ENCODE data around the gene ZFAND2A.

ZFAND2A gene

DNA sequence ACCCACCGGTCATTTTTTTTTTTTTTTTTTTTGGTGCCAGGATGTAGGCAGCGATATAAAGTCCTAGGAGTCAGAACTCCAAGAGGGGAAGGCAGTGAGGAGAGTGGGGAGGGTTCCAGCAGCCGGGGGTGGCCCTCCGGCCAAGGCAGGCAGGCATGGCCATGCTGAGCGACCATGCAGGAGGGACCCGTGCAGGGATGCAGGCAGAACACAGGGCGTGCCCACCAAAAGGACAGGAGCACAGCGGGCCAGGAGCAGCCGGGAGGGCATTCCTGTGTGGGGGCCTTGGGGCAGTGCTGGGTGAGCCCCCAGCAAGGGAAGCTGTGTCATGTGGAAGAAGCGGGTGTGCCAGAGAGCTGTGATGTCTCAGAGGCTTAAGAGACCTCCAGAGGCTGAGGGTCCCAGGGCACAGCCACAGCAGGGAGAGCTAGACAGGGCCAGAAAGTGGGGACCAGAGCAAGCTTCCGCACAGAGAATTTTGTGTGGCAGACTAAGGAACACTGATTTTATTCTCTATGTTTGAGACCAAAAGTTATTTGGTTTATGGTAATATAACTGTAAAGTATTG, 5.7 kb downstream of the ZFAND2A start:
- H3K27ac ChIP-seq (ENCODE audit: low read depth, low read length, poor library complexity, severe bottlenecking), result no peak overlapping the region
- H3K4me1 ChIP-seq (ENCODE audit: insufficient read depth, low read length, severe bottlenecking), result peaks cover 14% of the 10 kb centered on the region
- no peaks in the 10 kb centered on the region for H3K9me2 ChIP-seq (ENCODE audit: low read depth, low read length)
- H3K4me3 ChIP-seq (ENCODE audit: low read depth, low read length, poor library complexity, severe bottlenecking), result no peak overlapping the region
- H2AFZ ChIP-seq (ENCODE audit: low read length), result no peak overlapping the region
- no peaks in the 10 kb centered on the region for H3F3A ChIP-seq (ENCODE audit: insufficient read depth, low read length)
- H3K4me2 ChIP-seq (ENCODE audit: low read length), result no peak overlapping the region
- H3K9ac ChIP-seq (ENCODE audit: low read length), result no peak overlapping the region
- H4K20me1 ChIP-seq (ENCODE audit: insufficient read depth, low read length), result no peaks in the 10 kb centered on the region
- peaks cover 9% of the 10 kb centered on the region for H3K79me2 ChIP-seq (ENCODE audit: insufficient read depth, low read length)
- no peaks in the 10 kb centered on the region for H3K27me3 ChIP-seq (ENCODE audit: insufficient read depth, low read length)
- no peaks in the 10 kb centered on the region for H3K9me3 ChIP-seq (ENCODE audit: low read length)
- peaks cover 65% of the 10 kb centered on the region for H3K36me3 ChIP-seq (ENCODE audit: insufficient read depth, low read length)
- no peak for TF ChIP-seq EZH2 (IDR thresholded peaks at IDR 0.05; ENCODE audit: borderline replicate concordance, low read length)
- TF ChIP-seq, protein P1, sequence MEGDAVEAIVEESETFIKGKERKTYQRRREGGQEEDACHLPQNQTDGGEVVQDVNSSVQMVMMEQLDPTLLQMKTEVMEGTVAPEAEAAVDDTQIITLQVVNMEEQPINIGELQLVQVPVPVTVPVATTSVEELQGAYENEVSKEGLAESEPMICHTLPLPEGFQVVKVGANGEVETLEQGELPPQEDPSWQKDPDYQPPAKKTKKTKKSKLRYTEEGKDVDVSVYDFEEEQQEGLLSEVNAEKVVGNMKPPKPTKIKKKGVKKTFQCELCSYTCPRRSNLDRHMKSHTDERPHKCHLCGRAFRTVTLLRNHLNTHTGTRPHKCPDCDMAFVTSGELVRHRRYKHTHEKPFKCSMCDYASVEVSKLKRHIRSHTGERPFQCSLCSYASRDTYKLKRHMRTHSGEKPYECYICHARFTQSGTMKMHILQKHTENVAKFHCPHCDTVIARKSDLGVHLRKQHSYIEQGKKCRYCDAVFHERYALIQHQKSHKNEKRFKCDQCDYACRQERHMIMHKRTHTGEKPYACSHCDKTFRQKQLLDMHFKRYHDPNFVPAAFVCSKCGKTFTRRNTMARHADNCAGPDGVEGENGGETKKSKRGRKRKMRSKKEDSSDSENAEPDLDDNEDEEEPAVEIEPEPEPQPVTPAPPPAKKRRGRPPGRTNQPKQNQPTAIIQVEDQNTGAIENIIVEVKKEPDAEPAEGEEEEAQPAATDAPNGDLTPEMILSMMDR (IDR thresholded peaks at IDR 0.05; ENCODE audit: low read length), result no peak

DNA sequence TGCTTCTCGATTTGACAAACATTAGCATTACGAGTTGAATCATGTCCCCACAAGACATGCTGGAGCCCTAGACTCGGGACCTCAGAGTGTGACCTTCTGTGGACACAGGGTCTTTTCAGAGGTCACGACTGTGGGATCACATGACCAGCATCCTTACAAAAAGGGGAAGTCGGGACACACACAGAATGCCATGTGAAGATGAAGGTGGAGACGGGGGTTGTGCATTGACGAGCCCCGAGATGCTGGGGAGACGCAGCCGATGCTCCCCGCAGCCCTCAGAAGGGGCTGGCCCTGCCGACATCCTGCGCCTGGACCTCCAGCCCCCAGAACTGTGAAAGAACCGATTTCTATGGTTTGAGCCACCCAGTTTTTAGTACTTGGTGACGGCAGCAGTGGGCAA, 7.5 kb downstream of the ZFAND2A start:
- Histone ChIP-seq H3K4me2 (ENCODE audit: low read length) (no peak overlapping the region), H3K4me1 (ENCODE audit: insufficient read depth, low read length, severe bottlenecking) (peaks cover 8% of the 10 kb centered on the region), H3K4me3 (ENCODE audit: low read depth, low read length, poor library complexity, severe bottlenecking) (no peak overlapping the region), H3K27me3 (ENCODE audit: insufficient read depth, low read length) (no peaks in the 10 kb centered on the region), H2AFZ (ENCODE audit: low read length) (no peak overlapping the region), H3K9me3 (ENCODE audit: low read length) (no peaks in the 10 kb centered on the region), H3F3A (ENCODE audit: insufficient read depth, low read length) (no peaks in the 10 kb centered on the region), H3K36me3 (ENCODE audit: insufficient read depth, low read length) (peaks cover 58% of the 10 kb centered on the region), H3K27ac (ENCODE audit: low read depth, low read length, poor library complexity, severe bottlenecking) (no peak overlapping the region), H3K79me2 (ENCODE audit: insufficient read depth, low read length) (no peaks in the 10 kb centered on the region), H3K9me2 (ENCODE audit: low read depth, low read length) (no peaks in the 10 kb centered on the region), H3K9ac (ENCODE audit: low read length) (no peak overlapping the region), H4K20me1 (ENCODE audit: insufficient read depth, low read length) (no peaks in the 10 kb centered on the region)
- TF ChIP-seq, protein P1 (IDR thresholded peaks at IDR 0.05; ENCODE audit: low read length), result no peak
- no peak for TF ChIP-seq EZH2 (IDR thresholded peaks at IDR 0.05; ENCODE audit: borderline replicate concordance, low read length)

DNA sequence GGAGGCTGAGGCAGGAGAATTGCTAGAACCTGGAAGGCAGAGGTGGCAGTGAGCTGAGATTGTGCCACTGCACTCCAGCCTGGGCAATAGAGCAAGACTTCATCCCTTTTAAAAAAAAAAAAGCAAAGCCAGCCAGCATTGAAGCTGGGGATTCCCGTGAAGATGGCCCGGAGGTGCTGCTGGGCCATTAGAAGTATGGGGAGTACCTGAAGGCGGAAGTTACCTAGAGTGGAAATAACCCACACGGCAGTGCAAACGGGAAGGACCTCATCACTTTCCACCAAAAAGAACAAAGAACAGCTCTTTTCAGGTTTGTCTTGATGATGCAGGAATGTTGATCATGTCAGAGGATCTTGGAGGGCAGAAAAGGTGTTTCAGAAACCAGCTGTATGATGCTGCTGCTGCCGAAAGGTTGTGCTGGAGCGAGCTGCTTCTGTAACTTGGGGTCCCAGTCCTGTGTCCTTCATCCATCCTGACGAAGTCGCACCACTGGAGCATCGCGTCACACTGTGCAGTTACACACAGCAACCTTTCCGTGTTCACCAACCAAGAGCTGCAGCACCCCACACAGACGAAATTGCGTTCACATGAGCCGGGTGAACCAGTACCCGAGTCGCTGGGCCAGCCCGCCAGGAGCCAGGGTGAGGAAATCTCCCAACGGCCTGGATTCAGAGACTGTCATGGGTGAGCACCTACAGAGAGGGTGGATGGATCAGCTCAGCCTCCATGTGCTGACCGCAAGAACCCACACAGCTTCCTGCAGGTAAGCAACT, 8.2 kb downstream of the ZFAND2A start:
- H3K9me3 ChIP-seq (ENCODE audit: low read length), result no peaks in the 10 kb centered on the region
- no peak overlapping the region for H2AFZ ChIP-seq (ENCODE audit: low read length)
- TF ChIP-seq, protein P1 (IDR thresholded peaks at IDR 0.05; ENCODE audit: low read length), result no peak
- TF ChIP-seq EZH2 (IDR thresholded peaks at IDR 0.05; ENCODE audit: borderline replicate concordance, low read length), result no peak
- H3K36me3 ChIP-seq (ENCODE audit: insufficient read depth, low read length), result peaks cover 51% of the 10 kb centered on the region
- H3K4me1 ChIP-seq (ENCODE audit: insufficient read depth, low read length, severe bottlenecking), result peaks cover 8% of the 10 kb centered on the region
- H3F3A ChIP-seq (ENCODE audit: insufficient read depth, low read length), result no peaks in the 10 kb centered on the region
- no peak overlapping the region for H3K4me2 ChIP-seq (ENCODE audit: low read length)
- no peak overlapping the region for H3K4me3 ChIP-seq (ENCODE audit: low read depth, low read length, poor library complexity, severe bottlenecking)
- no peak overlapping the region for H3K27ac ChIP-seq (ENCODE audit: low read depth, low read length, poor library complexity, severe bottlenecking)
- H3K9ac ChIP-seq (ENCODE audit: low read length), result no peak overlapping the region
- no peaks in the 10 kb centered on the region for H4K20me1 ChIP-seq (ENCODE audit: insufficient read depth, low read length)
- H3K79me2 ChIP-seq (ENCODE audit: insufficient read depth, low read length), result no peaks in the 10 kb centered on the region
- H3K9me2 ChIP-seq (ENCODE audit: low read depth, low read length), result no peaks in the 10 kb centered on the region
- no peaks in the 10 kb centered on the region for H3K27me3 ChIP-seq (ENCODE audit: insufficient read depth, low read length)

Data from OCI-LY1 (cell line).